Measurements from ENCODE around the gene CLCN6.

- TF ChIP-seq CTCF (IDR thresholded peaks at IDR 0.05), result no peak
- no peak for TF ChIP-seq POLR2A (IDR thresholded peaks at IDR 0.05)
These were observed 34.4 kb upstream of the CLCN6 start for GRCh38 chr1:11771481-11772043.

All from prostate gland (tissue), 2 donors.